HG03108 (cell line): Measurements from ENCODE around the gene ASB5.
"Not testable (repeated sequence)": the region's sequence is repeated elsewhere in the genome, so short reads cannot be mapped to it uniquely, and the experiment has no call there.

Source experiments
- ATAC-seq: cut with Tn5 transposase; IDR thresholded peaks from one replicate; pipeline ENCODE4 v1.9.1; 2021; ENCODE audit warnings: moderate library complexity; ENCODE audit not compliant: unreplicated experiment

Gene ASB5

DNA sequence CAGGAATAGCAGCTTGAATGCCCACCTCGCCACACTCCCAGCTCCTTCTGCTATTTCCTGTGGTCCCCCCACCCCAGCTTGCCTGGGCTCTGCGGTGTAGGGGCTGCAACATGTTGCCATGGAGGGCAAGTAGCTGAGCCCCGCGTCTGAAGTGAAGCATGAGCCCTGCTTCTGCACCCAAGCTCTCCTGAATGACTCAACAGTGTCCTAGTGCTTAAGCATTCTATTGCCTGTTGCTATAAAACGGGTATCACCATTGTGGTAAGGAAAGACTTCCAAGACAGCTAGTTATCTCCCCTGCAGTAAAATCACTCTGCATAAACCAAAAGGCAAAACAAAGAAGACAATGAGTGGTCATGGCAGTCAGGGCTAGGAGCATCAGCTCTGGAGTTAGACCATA is 42.3 kb downstream of the ASB5 start:
- no peak for ATAC-seq

DNA sequence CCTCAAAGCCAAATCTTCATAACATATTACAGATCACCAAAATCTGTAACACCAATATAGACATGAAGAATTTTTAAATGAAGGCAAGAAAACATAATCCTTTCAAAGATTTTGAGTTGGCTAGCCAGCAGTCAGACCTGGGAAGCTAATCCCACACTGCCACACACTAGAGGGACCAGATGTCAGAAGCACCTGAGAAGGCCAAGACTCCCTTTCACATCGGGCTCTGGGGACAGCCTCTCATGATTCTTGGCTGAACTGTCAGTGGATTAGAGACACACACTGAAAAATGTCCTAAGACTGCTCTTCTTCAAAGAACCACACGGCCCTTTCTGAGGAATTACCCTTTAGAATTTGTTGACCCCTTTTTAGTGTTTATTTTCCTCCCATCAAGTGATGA is 45.5 kb downstream of the ASB5 start:
- no peak for ATAC-seq

DNA sequence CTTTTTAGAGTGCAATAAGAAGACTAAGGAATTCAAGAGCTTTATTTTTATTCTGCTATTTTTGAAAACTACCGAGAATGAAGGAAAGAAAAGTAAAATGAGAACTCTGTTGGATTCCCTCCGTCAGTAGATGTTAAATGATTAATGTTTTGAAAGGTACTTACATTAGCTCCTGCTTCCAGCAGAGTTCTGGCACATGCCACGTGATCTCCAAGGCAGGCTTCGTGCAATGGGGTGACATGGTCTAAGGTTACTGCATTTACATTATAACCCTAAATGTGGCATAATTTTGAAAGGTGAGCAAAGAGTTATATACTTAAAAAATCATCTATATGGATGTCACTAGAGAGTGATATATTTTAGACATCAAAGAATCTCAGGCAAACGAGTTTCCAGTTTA is 46.9 kb downstream of the ASB5 start:
- ATAC-seq, result no peak

DNA sequence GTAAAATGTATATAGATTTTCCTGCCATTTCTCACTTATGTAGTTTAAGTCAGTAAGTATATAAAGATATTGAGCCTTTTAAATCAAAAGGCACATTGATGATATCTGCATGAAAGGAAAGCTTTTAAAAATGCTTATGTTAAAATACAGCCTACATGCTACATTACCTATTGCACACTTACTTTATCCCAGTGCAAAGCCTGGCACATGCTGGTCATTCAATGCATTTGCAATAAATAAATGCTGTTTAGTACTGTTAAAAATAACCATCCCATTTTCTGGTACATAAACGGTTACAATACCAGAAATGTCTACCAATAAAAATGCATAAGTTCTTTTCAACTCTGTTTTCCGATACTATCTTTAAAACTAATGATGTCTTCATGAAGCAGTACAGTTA is 51.5 kb downstream of the ASB5 start:
- no peak for ATAC-seq

DNA sequence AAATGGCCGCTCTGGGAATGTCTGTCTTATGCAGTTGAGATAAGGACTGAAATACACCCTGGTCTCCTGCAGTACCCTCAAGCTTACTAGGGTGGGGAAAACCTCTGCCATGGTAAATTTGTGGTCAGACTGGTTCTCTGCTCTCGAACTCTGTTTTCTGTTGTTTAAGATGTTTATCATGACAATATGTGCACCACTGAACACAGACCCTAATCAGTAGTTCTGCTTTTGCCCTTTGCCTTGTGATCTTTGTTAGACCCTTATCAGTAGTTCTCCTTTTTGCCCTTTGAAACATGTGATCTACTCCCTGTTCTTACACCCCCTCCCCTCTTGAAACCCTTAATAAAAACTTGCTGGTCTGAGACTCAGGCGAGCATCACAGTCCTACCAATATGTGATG is 56.7 kb downstream of the ASB5 start:
- ATAC-seq, result not testable (repeated sequence)

DNA sequence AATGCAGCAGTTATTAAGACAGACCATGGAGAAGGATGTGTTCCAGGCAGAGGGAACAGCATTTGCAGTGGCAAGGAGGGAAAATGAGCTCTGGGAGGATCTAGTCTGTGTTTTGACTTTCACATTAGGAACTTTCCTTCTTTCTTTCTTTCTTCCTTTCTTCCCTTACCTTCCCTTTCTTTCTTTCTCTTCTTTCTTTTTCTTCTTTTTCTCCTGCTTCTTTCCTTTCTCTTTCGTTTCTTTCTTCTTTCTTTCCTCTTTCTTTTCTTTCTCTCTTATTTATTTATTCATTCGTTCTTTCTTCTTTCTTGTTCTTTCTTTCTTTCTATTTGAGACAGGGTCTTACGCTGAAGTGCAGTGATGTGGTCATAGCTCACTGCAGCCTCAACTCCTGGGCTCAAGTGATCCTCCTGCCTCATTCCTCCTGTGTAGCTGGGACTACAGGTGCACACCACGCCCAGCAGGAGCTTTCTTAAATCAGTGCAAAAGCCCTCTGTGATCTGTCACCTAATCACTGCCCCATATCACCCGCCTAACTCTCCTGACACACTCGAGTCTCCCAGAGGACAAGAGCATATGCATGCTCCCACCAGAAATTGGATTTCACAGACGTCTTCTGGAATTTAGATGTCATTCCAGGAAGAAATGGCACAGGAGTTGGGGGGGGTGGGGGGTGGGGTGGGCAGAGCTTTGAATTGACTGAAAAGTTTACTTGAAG is 58.3 kb downstream of the ASB5 start:
- ATAC-seq, result no peak

DNA sequence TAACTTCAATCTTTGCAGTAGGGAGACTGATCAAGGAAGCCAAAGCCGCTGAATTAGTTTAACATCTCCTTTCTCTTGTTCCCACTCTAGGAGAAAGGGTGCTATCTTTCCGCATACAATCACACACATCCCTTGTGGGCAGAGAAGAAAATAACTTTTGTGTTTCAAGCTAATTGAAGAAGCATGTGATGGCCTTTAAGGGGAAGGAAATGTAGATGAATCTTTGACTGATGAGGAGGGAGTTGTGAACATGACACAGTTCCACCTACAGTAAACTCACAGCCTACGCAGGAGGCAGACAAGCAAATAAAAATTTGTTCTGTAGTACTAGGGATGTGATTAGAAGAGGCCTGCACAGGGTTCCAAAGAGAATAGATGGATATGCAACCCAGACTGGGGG is 58.9 kb downstream of the ASB5 start:
- no peak for ATAC-seq

DNA sequence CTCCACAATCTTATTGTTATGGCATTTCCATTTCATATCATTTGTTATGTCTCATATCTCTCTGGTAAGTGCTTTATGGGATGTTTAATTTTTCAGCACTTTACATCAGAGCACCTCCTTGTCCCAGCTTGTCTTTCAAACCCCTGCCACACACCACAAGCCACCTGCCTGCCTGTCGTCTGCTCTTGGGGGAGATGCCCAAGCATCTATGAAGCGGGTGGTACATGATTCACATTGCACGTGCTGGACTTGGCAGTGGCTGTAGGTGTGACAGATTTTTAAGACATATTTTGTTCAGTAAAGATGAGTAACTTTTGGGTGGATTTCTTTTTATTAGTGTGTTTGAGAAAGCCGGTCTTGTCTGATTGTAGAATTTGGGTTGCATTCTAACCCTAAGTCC is 59.5 kb downstream of the ASB5 start:
- ATAC-seq, result no peak

DNA sequence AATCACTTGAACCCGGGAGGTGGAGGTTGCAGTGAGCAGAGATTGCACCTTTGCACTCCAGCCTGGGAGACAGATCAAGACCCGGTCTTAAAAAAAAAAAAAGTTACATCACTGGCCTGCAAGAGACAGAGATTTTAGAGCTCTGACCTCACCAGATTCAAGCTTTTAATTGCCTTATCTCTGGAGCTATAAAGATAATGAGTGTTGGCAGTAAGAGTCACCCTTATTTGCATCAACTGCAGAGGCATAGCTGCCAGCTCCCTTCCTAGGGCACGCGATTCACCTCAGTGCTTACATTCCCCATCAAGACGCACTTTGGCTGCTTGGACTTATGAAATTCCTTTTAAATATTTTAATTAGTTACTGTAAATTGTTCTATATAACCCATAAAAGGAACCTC is 61.2 kb downstream of the ASB5 start:
- no peak for ATAC-seq

DNA sequence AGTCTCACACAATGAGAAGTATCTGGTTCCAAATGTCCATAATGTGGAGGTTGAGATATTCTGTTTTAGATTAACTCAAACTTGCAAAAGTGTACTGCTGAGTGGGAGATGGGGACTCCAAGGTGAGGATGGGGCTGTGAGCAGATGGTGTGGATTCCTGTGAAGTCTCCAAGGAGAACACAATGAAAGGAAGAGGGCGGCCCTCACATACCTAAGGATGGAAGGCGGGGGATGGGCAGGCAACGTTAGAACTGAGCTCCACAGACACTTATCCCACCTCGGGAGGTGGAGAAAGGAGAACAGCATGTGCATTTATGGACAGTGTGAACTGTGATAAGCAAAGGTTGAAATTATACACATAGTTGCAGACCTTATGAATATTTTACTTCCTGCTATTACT is 63.7 kb downstream of the ASB5 start:
- no peak for ATAC-seq

DNA sequence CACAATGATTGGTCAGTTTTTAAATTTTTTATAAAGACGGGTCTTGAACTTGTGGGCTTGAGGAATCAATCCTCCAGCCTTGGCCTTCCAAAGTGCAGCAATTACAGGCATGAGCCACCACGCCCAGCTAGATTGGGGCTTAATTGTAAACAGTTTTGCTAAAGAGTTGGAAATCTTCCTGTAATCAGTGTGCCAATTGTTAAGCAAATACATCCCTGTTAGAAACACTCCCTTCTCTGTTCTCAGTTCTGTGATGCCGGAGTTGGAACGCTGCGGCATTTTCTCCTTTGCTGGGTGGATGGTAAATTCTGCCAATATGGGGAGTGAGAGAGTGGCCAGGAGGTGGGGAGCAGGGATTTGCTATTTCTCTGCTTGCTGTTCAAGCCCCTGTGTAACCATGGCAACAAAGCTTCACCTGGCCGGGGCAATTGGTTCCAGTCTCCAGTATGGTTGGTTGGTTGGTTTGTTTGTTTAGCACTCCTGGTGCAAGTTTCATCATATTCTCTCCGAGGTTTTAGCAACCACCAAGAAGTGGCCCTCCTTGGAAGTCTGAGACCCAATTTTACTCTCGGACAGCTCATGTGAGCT is 70.6 kb downstream of the ASB5 start:
- no peak for ATAC-seq

DNA sequence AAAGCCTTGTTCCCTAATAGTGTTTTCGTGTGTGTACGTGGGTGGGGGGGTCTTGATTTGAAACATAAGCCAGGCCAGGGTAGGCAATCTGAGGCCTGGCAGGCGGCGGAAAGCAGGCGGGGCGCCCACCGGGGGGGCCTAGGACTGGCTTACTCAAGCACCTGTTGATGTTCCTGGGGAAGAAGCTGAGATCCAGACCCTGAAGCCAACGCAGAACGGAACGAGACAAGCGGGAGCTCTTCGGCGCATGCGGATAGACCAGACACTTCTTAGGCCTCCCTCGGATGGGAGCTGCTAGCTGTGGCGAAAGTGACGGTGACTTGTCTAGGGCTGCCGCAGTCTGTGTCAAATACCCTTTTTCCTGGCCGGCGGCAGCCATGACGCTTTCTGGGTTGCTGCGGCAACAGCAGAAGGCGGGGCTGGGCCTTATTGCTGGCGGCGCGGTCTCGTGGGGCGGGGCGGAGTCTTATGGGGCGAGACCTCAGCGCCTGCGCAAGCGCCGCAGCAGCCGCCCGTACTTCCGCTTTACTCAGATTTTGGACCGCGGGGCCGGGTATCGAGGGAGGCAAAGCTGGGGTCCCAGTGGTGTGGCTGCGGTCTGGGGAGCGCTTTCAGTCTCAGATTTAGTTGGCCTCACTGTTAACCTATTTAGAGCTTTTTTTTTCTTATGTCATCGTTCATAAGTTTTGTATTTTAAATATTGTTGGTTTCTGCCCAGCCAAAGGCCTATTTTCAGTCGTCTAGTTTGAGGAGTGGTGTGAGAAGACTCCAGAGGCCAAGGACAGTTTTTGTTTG is 73.6 kb downstream of the ASB5 start, which contains the start of gene SPATA4:
Gene SPATA4 (minus strand): TSS at position 402 of the 795 bp plus-strand sequence. CDS start 23 bp downstream, at position 379.
- peak; percentile 98 for ATAC-seq

DNA sequence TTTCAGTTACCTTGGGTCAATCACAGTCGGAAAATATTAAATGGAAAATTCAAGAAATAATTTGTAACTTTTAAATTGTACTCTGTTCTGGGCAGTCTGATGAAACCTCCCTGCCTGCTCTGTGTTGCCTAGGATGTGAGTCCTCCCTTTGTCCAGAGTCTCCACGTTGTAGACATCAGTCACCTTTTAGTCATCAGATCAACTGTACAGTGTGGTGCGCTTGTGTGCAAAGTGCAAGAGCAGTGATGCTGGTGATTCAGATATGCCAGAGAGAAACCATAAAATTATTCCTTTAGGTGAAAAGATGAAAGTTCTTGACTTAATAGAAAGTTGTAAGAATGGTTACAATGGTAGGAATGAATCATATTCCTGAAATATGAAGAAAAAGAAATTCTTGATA is 75.1 kb downstream of the ASB5 start:
- ATAC-seq, result no peak

DNA sequence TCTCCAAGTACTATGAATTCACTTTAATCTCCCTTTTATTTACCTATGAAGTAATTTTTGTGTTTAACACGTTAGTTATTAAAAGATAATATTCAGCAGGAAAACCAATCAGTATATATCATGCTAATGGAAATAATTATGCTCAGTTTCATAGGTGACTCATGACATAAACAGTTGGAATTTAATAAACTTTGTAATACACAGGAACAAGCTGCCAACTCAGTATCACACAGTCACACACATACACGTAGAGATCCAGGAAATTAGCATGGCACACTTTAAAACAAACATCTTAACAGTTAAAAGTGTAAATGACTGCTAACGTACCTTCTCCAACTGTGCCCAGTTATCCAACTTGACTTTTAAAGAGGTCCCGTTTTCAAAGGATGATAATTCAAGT is 75.9 kb downstream of the ASB5 start:
- no peak for ATAC-seq

DNA sequence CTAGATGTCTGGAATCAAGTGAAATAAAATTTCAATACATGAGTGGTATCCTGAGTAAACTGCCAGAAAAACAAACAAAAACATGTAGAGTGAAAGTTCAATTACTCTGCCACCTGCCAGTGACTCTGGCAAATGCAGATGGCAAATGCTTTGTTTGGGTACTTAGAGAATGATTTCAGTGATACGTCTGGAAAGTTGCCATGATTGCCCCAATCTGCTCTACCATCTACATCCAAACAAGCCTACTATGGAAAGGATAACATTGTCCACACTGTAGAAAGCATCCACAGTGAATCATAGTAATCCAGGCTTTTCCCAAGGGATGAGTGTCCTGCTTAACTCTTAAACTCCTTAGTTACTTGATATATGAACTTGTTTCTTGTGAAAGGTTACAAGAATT is 77.0 kb downstream of the ASB5 start:
- ATAC-seq, result no peak

DNA sequence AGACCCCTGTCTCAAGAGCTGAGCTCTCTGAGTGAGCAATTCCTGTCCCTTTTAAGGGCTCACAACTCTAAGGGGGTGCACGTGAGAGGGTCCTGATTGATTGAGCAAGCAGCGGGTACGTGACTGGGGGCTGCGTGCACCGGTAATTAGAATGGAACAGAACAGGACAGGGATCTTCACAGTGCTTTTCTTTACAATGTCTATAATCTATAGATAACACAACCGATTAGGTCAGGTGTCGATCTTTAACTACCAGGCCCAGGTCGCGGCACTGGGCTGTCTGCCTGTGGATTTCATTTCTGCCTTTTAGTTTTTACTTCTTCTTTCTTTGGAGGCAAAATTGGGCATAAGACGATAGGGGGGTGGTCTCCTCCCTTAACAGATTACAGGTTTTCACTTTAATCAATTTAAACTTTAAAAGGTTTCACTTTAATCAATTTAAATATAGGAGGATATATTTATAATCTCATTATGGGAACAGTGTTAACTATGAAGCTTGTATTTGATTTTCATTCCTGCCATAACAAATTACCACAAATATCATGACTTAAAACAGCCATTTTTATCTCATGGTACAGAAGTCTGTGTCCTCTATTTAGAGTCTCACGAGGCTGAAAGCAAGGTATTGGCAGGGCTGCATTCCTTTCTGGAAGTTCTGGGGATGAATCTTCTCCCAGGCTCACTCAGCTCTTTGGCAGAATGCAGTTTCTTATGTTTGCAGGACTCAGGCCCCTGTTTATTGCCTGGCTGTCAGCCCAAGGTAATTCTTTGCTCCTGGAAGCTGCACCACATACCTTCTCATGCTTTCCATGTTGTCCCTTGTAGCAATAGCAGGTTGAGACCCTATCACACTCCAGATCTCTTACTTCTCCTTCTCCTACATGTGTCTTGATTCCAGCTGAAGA is 78.9 kb downstream of the ASB5 start:
- ATAC-seq, result no peak

DNA sequence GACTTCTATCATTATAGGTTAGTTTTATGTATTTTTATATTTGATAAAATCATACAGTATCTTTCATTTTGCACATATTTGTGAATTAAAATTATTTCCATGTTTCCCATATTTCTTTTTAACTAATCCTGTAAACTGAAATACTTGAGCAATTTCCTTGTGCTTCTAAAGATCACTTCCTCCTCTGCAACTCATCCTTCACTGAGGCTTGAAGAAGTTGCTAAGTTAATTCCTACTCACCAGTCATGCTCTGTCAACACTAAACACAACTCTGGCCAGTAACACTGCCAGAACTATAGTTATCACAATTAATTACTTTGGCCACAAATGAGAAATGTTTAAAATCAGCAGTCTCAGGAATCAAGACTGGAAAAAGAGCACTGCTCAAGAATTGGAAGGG is 80.4 kb downstream of the ASB5 start:
- no peak for ATAC-seq

DNA sequence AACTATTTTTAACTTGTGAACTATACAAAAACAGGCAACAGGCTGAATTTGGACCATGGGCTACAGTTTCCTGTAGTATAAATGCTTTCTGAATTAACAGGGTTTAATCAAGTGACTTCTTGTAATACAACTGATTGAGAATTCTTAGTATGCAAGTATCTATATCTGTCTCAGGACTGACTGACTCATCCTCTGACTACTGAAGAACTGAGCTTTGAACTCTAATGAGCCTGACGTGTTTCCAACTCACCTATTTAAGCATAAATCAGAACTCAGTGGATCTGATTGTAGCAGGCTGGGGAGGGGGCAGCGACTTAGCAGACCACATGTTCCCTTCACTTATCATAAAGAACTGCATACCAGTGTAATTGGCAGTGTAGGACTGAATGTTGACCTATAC is 81.4 kb downstream of the ASB5 start:
- no peak for ATAC-seq

DNA sequence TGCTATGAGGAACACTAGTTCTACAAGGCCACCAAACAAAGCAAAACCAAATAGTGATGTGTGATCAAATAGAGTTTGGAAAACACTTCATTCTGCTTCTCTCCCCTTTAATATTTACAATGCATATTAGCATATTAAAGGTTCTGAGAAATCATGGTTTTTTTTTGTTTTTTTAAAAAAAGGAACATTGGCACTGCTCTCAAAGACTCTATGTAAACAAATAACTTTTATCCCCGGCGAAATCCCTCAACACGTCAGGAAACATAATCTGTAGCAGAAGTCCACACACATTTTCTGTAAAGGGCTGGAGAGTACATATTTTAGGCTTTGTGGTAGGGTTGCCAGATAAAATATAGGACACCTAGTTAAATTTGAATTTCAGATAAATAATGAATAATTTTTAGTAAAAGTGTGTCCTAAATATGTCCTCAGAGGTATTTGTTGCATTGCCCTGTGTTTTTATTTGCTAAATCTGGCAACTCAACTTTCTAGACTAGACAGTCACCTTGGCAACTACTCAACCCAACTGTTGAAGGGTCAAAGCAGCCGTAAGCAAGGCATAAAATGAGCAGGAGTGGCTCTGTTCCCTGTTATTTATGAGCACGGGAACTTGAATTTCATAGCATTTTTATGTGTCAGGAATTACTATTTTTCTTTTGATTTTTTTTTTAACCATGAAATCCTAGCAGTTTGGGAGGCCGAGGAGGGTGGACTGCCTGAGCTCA is 82.2 kb downstream of the ASB5 start:
- ATAC-seq, result no peak

DNA sequence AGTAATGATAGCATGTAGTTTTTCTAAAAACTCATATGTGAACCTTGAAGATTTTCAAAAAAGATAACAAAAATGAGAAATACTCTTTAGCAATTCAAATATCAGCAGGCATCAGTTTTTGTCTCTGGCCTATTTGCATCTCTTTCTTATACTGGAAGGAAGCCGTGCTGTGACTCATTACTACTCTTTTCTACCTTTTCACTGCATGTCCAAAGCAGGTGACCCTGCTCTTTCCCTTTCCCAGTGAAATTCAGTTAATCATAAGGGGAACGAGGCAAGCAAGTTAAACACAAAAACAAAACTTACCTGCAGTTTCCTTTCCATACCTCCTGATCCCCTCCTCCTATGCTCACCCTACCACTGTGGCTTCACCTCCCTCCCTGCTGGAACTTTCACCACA is 83.0 kb downstream of the ASB5 start:
- ATAC-seq, result no peak
